AG10803 (cell line): ENCODE results near the gene RERE.
"Not testable (repeated sequence)": the region's sequence is repeated elsewhere in the genome, so short reads cannot be mapped to it uniquely, and the experiment has no call there.

Source experiments
- DNase-seq: peaks from one replicate; pipeline ENCODE4 v3.0.0; 2010; ENCODE audit warnings: low read depth
- H3K4me3 ChIP-seq: 2 replicates; pipeline ENCODE4 v1.5.1; 2011; ENCODE audit warnings: mild to moderate bottlenecking, low read length, control low read depth
- CTCF ChIP-seq: conservative IDR thresholded peaks from 2 replicates; pipeline ENCODE4 v1.5.1; 2011; ENCODE audit warnings: mild to moderate bottlenecking, low read length, control low read depth, inconsistent platforms

RERE gene

GRCh38 chr1:8598060-8598724 is 219.2 kb downstream of the RERE start:
- peak; percentile 73 for TF ChIP-seq CTCF
- peak overlapping the region; percentile 38 for H3K4me3 ChIP-seq
- peak; percentile 66 for DNase-seq

GRCh38 chr1:8597455-8597854 is 220.0 kb downstream of the RERE start:
- no peak for TF ChIP-seq CTCF
- peak; percentile 33 for DNase-seq
- no peak overlapping the region for H3K4me3 ChIP-seq

- no peak for TF ChIP-seq CTCF
- DNase-seq, result no peak
- H3K4me3 ChIP-seq, result no peak overlapping the region
These were observed 221.5 kb downstream of the RERE start for GRCh38 chr1:8595941-8596340.

- H3K4me3 ChIP-seq, result no peak overlapping the region
- no peak for TF ChIP-seq CTCF
- DNase-seq, result no peak
These were observed 222.1 kb downstream of the RERE start for GRCh38 chr1:8595332-8595731.

- DNase-seq, H3K4me3 ChIP-seq: not testable (repeated sequence)
These were observed 224.1 kb downstream of the RERE start for GRCh38 chr1:8593292-8593691.

GRCh38 chr1:8591569-8591968 is 225.9 kb downstream of the RERE start:
- TF ChIP-seq CTCF, result no peak
- DNase-seq, result no peak
- H3K4me3 ChIP-seq, result no peak overlapping the region

GRCh38 chr1:8590721-8591351 is 226.6 kb downstream of the RERE start:
- no peak for TF ChIP-seq CTCF
- no peak for DNase-seq
- H3K4me3 ChIP-seq, result no peak overlapping the region

GRCh38 chr1:8589571-8589970 is 227.9 kb downstream of the RERE start:
- no peak for TF ChIP-seq CTCF
- DNase-seq, result no peak
- no peak overlapping the region for H3K4me3 ChIP-seq
